Esophagus muscularis mucosa (tissue), 4 donors: ENCODE data around the gene TRAPPC3.

ENCODE experiments used
- EP300 ChIP-seq: sonication (generic); formaldehyde crosslinking; IDR thresholded peaks from one replicate; pipeline ENCODE4 v1.6.1; 2017; ENCODE audit warnings: antibody characterized with exemption
- POLR2AphosphoS5 ChIP-seq, 2 donors: sonication (generic); formaldehyde crosslinking; IDR thresholded peaks; one replicate each; pipeline ENCODE4 v1.6.1; 2017; ENCODE audit warnings: antibody characterized with exemption in 2 of 2
- TF ChIP-seq, protein P1 (sequence below), 3 experiments: fragments of 200-600 bp in 2 of 3; fragments of 450-650 bp in 1 of 3; sonication (generic) in 2 of 3; IDR thresholded peaks; one replicate each; pipeline ENCODE4 v1.5.1; 2017 to 2019; ENCODE audit warnings: antibody characterized with exemption in 3 of 3, mild to moderate bottlenecking in 2 of 3, moderate library complexity in 1 of 3

DNA sequence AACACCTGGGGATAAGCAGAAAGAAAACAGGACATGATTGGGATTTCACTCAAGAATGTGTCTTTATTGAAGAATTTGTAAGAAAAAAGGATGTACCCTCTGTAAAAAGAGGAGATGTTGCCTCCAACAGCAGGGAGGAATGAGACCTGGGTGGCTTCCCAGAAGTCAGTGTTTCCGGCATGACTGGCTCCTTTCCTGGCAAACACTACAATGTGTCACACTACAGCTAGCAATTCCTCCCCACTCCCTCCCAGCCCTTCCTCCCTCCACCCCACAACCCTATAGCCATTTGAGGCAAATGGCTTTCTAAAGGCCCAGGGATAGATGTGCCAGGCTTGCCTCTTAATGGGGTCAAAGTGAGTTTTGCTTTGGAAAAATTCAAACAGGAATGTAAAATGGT lies 12.8 kb downstream of the TRAPPC3 start:
- TF ChIP-seq POLR2AphosphoS5 (IDR thresholded peaks at IDR 0.05) (peak; percentile 35 to 48), EP300 (peak; percentile 65)
- TF ChIP-seq, protein P1, sequence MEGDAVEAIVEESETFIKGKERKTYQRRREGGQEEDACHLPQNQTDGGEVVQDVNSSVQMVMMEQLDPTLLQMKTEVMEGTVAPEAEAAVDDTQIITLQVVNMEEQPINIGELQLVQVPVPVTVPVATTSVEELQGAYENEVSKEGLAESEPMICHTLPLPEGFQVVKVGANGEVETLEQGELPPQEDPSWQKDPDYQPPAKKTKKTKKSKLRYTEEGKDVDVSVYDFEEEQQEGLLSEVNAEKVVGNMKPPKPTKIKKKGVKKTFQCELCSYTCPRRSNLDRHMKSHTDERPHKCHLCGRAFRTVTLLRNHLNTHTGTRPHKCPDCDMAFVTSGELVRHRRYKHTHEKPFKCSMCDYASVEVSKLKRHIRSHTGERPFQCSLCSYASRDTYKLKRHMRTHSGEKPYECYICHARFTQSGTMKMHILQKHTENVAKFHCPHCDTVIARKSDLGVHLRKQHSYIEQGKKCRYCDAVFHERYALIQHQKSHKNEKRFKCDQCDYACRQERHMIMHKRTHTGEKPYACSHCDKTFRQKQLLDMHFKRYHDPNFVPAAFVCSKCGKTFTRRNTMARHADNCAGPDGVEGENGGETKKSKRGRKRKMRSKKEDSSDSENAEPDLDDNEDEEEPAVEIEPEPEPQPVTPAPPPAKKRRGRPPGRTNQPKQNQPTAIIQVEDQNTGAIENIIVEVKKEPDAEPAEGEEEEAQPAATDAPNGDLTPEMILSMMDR (IDR thresholded peaks at IDR 0.05) = no peak
